A549 treated with RU486 at 1 μM for 4 hours (cell line): ENCODE measurements around the gene ALDH9A1. TPM values are rescaled to one million over a fixed set of nuclear protein-coding genes. Genes with fewer than 3 reads are reported as not detected.

ENCODE experiments used
- total RNA-seq: library from RNA; stranded (reverse); fragments of 200-300 nt; extraction: Qiagen RNA extraction; gene quantifications from 5 replicates; pipeline ENCODE4 v1.2.3, GENCODE V29; 2022; ENCODE audit warnings: low read depth

Gene ALDH9A1
- total RNA-seq, result 32.8 to 45.7 TPM (median 41.5 TPM) in 5 replicates

GRCh38 chr1:165697881-165698760 lies at the start of gene ALDH9A1:
ALDH9A1 (minus strand) TSS chr1:165698562; CDS start chr1:165698558, 4 bp downstream.

GRCh38 chr1:165630629-165631341 lies 67.6 kb downstream of the ALDH9A1 start, which contains the start of gene MGST3:
MGST3 (plus strand) TSS chr1:165631234; CDS start chr1:165649848, 18,614 bp downstream.

Other genes starting within 250 kb of the ALDH9A1 start
- not detected in 5 replicates for gene LRRC52, start 154.6 kb downstream of the ALDH9A1 start, total RNA-seq
- 190 to 259 TPM (median 206 TPM) in 5 replicates for gene MGST3, start 67.3 kb downstream of the ALDH9A1 start, total RNA-seq
- 154 to 190 TPM (median 159 TPM) in 5 replicates for gene TMCO1, start 70.3 kb upstream of the ALDH9A1 start, total RNA-seq
- gene UCK2, start 129.1 kb upstream of the ALDH9A1 start, total RNA-seq, result 106 to 116 TPM (median 112 TPM) in 5 replicates